PFSK-1 (cell line): ENCODE measurements around the gene FBH1.

Source experiments
- FOXP2 ChIP-seq: optimal IDR thresholded peaks from 2 replicates; pipeline ENCODE3; 2011; ENCODE audit warnings: borderline replicate concordance, control low read depth, inconsistent platforms; ENCODE audit not compliant: insufficient read depth; ENCODE audit errors: extremely low read length, extremely low read depth
- POLR2AphosphoS5 ChIP-seq: IDR thresholded peaks from 2 replicates; pipeline ENCODE4 v1.6.1; 2012; ENCODE audit warnings: low read depth, mild to moderate bottlenecking, control low read depth, low read length, moderate library complexity
- REST ChIP-seq, 2 experiments: IDR thresholded peaks; 2 replicates each; pipeline versions ENCODE4 v1.6.1 to v1.8.0; 2011 to 2012; ENCODE audit warnings: low read depth in 2 of 2, low read length in 2 of 2, control low read depth in 1 of 2, inconsistent platforms in 1 of 2, mild to moderate bottlenecking in 1 of 2, moderate library complexity in 1 of 2; ENCODE audit not compliant: insufficient read depth in 1 of 2
- SIN3A ChIP-seq: IDR thresholded peaks from 2 replicates; pipeline ENCODE4 v1.6.1; 2012; ENCODE audit warnings: mild to moderate bottlenecking, low read length, moderate library complexity, borderline replicate concordance; ENCODE audit not compliant: insufficient read depth
- TAF1 ChIP-seq: IDR thresholded peaks from 2 replicates; pipeline ENCODE4 v1.6.1; 2012; ENCODE audit warnings: low read length, control low read depth, borderline replicate concordance; ENCODE audit not compliant: insufficient read depth

- TF ChIP-seq SIN3A (no peak), TAF1 (no peak), POLR2AphosphoS5 (no peak), FOXP2 (no peak), REST (IDR thresholded peaks at IDR 0.05; ENCODE audit: insufficient read depth in 1 of 2, low read depth in 2 of 2, low read length in 2 of 2) (no peak)
Measured at GRCh38 chr10:5873515-5873995, 16.5 kb upstream of the FBH1 start.
